Activated naive CD8-positive, alpha-beta T cell treated with anti-CD3 and anti-CD28 coated beads, Interleukin-2, amount 10 ng/mL, durations not matched to agents 7 days and 5 days (primary cell): Measurements from ENCODE around the gene MACROD2. TPM values are rescaled to one million over a fixed set of nuclear protein-coding genes. Genes with fewer than 3 reads are reported as not detected.

Source experiments
- ATAC-seq: fragments of 150-1000 bp; cut with Tn5 transposase; one replicate; pipeline ENCODE4 v1.10.0; 2021; ENCODE audit warnings: low read depth, moderate library complexity
- POLR2A ChIA-PET: fragments of 350-600 bp; sonication (Branson Sonifier 250); formaldehyde crosslinking; loops from one replicate; lab custom pipeline; 2021; ENCODE audit warnings: antibody characterized with exemption; lab: Charles Lee
- DNase-seq: peaks from one replicate; pipeline ENCODE4 v3.0.0; 2021
- H3K27ac Mint-ChIP-seq: one replicate; pipeline ENCODE4 v1.8.0; 2022; ENCODE audit warnings: mild to moderate bottlenecking, mixed read lengths
- H3K27me3 Mint-ChIP-seq: one replicate; pipeline ENCODE4 v1.8.0; 2022; ENCODE audit warnings: mild to moderate bottlenecking, moderate library complexity, mixed read lengths
- H3K36me3 Mint-ChIP-seq: one replicate; pipeline ENCODE4 v1.8.0; 2021; ENCODE audit warnings: mild to moderate bottlenecking, mixed read lengths
- H3K4me1 Mint-ChIP-seq: one replicate; pipeline ENCODE4 v1.8.0; 2021; ENCODE audit warnings: mixed read lengths
- H3K4me3 Mint-ChIP-seq: one replicate; pipeline ENCODE4 v1.8.0; 2022; ENCODE audit warnings: mild to moderate bottlenecking, moderate library complexity, mixed read lengths
- H3K9me3 Mint-ChIP-seq: one replicate; pipeline ENCODE4 v1.8.0; 2021; ENCODE audit warnings: mixed read lengths
- total RNA-seq, 2 experiments: library from RNA; stranded (reverse); gene quantifications; one replicate each; pipeline ENCODE4 v1.2.3, GENCODE V29; 2021

Gene MACROD2
- total RNA-seq, 2 experiments from 2014 or later: not detected

DNA sequence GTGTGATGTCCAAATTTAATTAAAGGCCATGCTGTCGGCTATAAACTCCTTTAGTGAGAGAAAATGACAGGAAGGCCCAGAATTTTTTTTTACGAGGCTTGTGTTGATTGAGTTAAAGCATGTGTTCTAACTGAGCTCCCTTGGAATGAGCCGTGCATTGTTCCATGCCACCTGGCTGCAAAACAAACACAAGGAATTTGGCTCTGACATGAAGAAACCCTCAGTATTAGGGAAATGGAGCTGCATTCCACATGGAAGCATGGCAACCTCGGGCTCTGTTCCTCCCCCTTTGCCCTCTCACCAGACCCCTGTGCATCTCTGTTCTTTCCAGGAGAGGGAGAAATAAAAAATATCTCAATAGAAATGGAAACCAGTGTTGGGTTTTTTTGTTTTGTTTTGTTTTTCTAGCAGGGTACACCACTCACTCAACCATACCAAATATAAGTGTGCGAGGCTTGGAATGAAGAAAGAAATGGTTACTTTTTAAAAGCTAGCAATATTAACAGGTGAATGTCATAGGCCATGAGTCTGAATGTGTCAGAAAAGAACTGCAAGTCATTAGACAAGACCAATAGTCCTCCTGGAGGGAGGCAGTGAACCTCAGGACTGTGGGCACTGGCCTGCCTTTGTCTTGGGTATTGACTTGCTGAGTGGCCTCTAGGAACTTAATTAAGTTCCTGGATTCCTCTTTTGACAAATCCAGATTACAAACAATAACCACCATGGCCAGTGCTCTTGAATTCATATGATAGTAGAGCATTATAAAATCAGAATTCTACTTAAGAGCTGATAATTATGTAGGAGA lies 1642.8 kb downstream of the MACROD2 start:
- no peak for DNase-seq
- Mint-ChIP-seq H3K4me3 (no peak overlapping the region), H3K4me1 (no peaks in the 10 kb centered on the region), H3K36me3 (no peaks in the 10 kb centered on the region), H3K9me3 (peaks cover 6% of the 10 kb centered on the region), H3K27ac (no peak overlapping the region), H3K27me3 (no peaks in the 10 kb centered on the region)
- ATAC-seq: no peak
- POLR2A ChIA-PET: no interaction called here

DNA sequence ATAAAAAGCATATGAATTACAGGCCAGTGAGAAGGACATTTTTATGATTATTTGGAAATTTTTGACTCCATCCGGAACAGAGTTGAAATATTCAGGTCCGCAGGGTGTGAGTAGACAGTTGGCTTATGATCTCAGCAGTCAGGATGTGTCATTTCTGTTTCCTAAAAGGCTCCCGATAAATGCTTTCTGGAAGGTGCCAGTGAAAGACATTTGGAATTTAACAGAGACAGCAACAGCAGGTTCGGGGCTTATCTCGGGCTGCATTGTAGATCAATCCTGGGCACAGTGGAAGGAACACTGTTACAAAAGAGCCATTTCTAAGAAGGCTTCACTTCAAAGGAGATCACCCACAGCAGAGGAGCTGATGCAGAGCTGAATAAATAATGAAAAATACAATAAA lies 1643.5 kb downstream of the MACROD2 start:
- Mint-ChIP-seq H3K4me3 (no peak overlapping the region), H3K27me3 (no peaks in the 10 kb centered on the region), H3K9me3 (peaks cover 7% of the 10 kb centered on the region), H3K27ac (no peak overlapping the region), H3K36me3 (no peaks in the 10 kb centered on the region), H3K4me1 (no peaks in the 10 kb centered on the region)
- POLR2A ChIA-PET: no interaction called here
- ATAC-seq (no peak), DNase-seq (no peak)

GRCh38 chr20:15639839-15640238 lies 1644.5 kb downstream of the MACROD2 start:
- Mint-ChIP-seq H3K27me3 (no peaks in the 10 kb centered on the region), H3K4me1 (no peaks in the 10 kb centered on the region)
- no peak for ATAC-seq

DNA sequence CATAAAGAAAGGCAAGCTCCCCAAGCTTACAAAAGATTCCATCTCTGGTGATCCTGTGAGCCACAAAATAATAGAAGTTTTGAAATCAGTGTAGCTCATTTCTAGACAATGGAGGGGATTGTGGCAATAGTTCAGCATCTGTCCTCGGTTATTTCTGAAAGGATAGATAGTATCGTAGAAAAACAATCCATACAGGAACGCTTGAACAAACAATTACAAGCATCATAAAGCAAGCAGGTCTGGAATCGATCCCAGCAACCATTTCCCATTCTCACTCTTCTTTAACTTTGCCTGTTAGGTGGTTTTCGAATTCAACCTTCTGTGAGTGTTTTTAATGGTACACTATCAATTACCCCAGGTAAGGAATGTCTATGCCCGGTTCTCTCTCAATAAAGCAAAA lies 1646.8 kb downstream of the MACROD2 start:
- Mint-ChIP-seq H3K4me1 (no peaks in the 10 kb centered on the region), H3K27me3 (no peaks in the 10 kb centered on the region), H3K27ac (no peak overlapping the region), H3K36me3 (no peaks in the 10 kb centered on the region), H3K4me3 (no peak overlapping the region), H3K9me3 (peaks cover 3% of the 10 kb centered on the region)
- DNase-seq (no peak), ATAC-seq (no peak)
- POLR2A ChIA-PET: no interaction called here

More at GRCh38 chr20:15639839-15640238, 1644.5 kb downstream of the MACROD2 start:
- Mint-ChIP-seq H3K27ac (no peak overlapping the region), H3K4me3 (no peak overlapping the region), H3K36me3 (no peaks in the 10 kb centered on the region), H3K9me3 (peaks cover 7% of the 10 kb centered on the region)
- POLR2A ChIA-PET: no interaction called here
- DNase-seq: no peak

DNA sequence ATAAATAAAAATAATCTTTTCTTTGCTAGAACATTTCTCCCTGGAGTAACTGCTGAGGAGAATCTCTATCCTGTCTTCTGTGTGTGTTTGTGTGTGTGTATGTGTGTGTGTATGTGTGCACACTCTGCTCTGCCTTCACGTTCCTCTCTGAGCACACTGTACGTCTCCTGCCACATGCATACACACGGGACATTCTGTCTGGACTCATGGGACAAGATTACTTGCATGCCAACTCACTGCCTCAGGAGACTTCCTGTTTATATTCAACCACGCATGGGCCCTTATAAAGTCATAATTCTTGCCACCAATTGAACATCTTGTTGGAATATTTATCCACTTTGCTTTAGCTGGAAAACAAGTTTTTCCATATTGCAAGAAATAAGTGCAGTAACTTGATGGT lies 1647.4 kb downstream of the MACROD2 start:
- POLR2A ChIA-PET: no interaction called here
- peaks cover 3% of the 10 kb centered on the region for H3K9me3 Mint-ChIP-seq
- no peaks in the 10 kb centered on the region for H3K4me1 Mint-ChIP-seq
- no peak overlapping the region for H3K27ac Mint-ChIP-seq
- no peaks in the 10 kb centered on the region for H3K36me3 Mint-ChIP-seq
- H3K4me3 Mint-ChIP-seq: no peak overlapping the region
- ATAC-seq (no peak), DNase-seq (no peak)
- no peaks in the 10 kb centered on the region for H3K27me3 Mint-ChIP-seq

DNA sequence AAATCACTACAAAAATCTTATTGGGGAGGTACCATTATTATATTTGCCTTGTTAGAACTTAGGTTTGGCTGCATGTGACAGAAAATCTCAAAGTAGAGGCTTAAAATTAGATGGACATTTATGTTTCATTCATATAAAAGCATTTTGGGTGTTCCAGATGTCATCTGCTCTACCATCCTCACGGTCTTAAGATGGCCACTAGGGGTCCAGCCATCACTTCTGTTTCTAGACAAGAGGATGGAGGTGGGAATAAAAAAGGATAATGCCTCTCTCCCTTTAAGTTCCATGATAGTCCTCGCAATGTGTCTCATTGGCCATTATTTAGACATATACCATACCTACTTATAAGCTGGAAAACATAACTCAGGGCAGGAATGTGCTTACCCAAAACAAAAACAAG lies 1648.4 kb downstream of the MACROD2 start:
- H3K4me3 Mint-ChIP-seq: no peak overlapping the region
- no peak overlapping the region for H3K27ac Mint-ChIP-seq
- no peak for ATAC-seq
- no peaks in the 10 kb centered on the region for H3K27me3 Mint-ChIP-seq
- peaks cover 3% of the 10 kb centered on the region for H3K9me3 Mint-ChIP-seq
- H3K4me1 Mint-ChIP-seq: no peaks in the 10 kb centered on the region
- no peaks in the 10 kb centered on the region for H3K36me3 Mint-ChIP-seq
- POLR2A ChIA-PET: no interaction called here
- no peak for DNase-seq

DNA sequence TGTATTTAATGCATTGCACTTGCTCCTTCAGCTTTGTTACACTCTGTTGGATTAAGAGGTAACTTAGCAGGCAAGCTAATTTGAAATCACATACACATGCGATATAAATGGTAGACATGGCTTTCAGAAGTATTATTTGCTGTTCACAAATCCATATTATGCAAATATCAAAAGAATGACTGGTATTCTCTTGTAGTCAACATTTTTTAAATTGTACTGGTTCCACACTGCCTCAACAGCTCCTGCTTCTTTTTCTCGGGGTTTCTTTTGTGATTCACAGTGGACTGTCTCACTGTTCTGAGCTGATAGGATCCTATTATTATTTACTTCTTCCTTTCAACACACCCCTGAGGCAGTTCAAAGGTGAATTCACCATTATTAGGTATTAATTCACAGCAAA lies 1650.5 kb downstream of the MACROD2 start:
- POLR2A ChIA-PET: no interaction called here
- H3K9me3 Mint-ChIP-seq: peaks cover 3% of the 10 kb centered on the region
- no peaks in the 10 kb centered on the region for H3K4me1 Mint-ChIP-seq
- H3K27me3 Mint-ChIP-seq: no peaks in the 10 kb centered on the region
- ATAC-seq (no peak), DNase-seq (no peak)
- H3K4me3 Mint-ChIP-seq: no peak overlapping the region
- H3K27ac Mint-ChIP-seq: no peak overlapping the region
- no peaks in the 10 kb centered on the region for H3K36me3 Mint-ChIP-seq

DNA sequence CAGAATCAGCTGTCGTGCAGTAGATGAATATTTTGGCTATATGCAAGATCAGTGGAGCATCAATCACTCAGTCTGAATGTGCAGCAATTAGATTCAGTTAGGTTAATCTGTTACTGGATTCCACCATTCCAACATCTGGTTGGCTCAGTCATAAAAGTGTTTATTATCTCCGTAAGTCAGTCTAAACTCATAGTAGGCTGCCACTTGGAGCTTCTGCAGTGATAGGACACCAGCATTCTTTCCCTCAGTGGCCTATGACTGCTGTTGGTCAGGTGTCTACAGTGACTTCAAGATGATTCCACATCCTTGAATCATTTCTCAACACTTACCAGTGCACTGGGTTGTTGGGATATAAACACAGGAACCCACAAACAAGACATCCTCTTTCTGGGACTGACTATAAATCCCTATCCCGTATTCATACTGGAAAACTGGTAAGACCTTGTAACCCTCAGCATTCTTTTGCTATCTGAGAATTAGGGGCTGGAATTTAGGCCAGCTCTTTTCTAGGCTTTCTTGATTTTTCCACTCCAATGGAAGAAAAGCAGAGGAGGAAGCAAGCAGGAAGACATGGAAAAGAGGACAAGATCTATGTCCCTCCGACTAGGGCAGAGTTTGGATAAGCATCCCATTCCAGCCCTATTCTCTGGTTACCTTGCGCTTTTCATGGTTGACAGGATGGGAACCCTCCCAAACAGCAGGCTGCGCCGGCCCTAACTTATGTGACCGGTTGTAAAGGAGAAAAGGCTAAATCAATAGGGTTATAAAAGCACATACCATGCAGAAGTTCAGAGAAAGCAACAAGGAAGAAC lies 1658.3 kb downstream of the MACROD2 start:
- H3K27ac Mint-ChIP-seq: no peak overlapping the region
- no peaks in the 10 kb centered on the region for H3K36me3 Mint-ChIP-seq
- no peaks in the 10 kb centered on the region for H3K4me1 Mint-ChIP-seq
- DNase-seq: no peak
- H3K27me3 Mint-ChIP-seq: no peaks in the 10 kb centered on the region
- H3K4me3 Mint-ChIP-seq: no peak overlapping the region
- POLR2A ChIA-PET: no interaction called here
- ATAC-seq: no peak
- H3K9me3 Mint-ChIP-seq: no peaks in the 10 kb centered on the region

DNA sequence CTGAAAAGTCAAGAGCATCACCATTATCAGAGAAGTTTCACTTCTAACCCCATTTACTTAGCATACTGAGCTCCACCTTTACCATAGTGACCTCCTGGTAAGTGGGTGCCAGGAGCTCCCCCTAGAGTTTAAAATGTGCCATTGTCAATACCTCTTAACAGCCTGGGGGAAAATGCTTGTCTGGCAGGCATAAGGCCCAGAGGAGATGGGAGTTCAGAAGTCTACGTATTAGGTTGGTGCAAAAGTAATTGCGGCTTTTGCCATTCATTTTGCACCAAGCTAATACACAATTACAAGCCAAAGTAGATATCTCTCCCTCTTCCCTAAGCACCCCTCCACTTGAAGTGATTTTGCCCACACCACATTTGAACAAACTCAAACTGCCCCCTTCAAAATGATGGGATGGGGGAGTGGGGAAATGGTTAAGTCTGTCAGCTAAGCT lies 1658.9 kb downstream of the MACROD2 start:
- Mint-ChIP-seq H3K4me3 (no peak overlapping the region), H3K27me3 (no peaks in the 10 kb centered on the region), H3K9me3 (peaks cover under 1% of the 10 kb centered on the region), H3K27ac (no peak overlapping the region), H3K4me1 (no peaks in the 10 kb centered on the region), H3K36me3 (no peaks in the 10 kb centered on the region)
- POLR2A ChIA-PET: no interaction called here
- ATAC-seq (no peak), DNase-seq (no peak)

GRCh38 chr20:15655295-15655874 lies 1660.1 kb downstream of the MACROD2 start:
- Mint-ChIP-seq H3K27me3 (no peaks in the 10 kb centered on the region), H3K36me3 (no peaks in the 10 kb centered on the region), H3K4me3 (no peak overlapping the region), H3K27ac (no peak overlapping the region), H3K4me1 (no peaks in the 10 kb centered on the region), H3K9me3 (peaks cover 1% of the 10 kb centered on the region)
- POLR2A ChIA-PET: no interaction called here
- DNase-seq (no peak), ATAC-seq (no peak)

GRCh38 chr20:15656124-15656523 lies 1660.8 kb downstream of the MACROD2 start:
- H3K4me3 Mint-ChIP-seq: no peak overlapping the region
- no peak overlapping the region for H3K27ac Mint-ChIP-seq
- DNase-seq (no peak), ATAC-seq (no peak)
- H3K4me1 Mint-ChIP-seq: no peaks in the 10 kb centered on the region
- H3K36me3 Mint-ChIP-seq: no peaks in the 10 kb centered on the region
- POLR2A ChIA-PET: no interaction called here
- H3K9me3 Mint-ChIP-seq: peaks cover 1% of the 10 kb centered on the region
- no peaks in the 10 kb centered on the region for H3K27me3 Mint-ChIP-seq

DNA sequence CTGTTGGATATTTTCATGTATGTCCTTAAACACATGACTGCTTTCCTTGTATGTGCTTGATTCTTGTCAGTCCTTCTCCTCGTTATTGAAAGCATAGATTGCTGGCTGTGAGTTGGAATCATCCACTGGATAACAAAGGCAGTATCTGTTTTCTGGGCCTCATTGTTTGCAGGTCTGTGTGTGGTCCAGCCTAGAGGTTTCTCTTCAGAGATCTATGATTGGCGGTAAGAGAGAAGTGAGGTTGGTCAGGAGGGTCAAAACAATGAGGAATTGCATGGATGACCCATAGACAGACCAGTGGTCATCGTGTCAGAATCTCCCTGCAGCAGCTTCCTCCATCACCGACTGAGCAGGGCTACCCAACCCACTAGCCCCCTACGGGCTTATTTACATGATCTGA lies 1663.0 kb downstream of the MACROD2 start:
- no peak for ATAC-seq
- Mint-ChIP-seq H3K4me1 (no peaks in the 10 kb centered on the region), H3K27me3 (no peaks in the 10 kb centered on the region), H3K27ac (no peak overlapping the region), H3K9me3 (peaks cover 1% of the 10 kb centered on the region), H3K4me3 (no peak overlapping the region), H3K36me3 (no peaks in the 10 kb centered on the region)
- POLR2A ChIA-PET: no interaction called here
- no peak for DNase-seq

DNA sequence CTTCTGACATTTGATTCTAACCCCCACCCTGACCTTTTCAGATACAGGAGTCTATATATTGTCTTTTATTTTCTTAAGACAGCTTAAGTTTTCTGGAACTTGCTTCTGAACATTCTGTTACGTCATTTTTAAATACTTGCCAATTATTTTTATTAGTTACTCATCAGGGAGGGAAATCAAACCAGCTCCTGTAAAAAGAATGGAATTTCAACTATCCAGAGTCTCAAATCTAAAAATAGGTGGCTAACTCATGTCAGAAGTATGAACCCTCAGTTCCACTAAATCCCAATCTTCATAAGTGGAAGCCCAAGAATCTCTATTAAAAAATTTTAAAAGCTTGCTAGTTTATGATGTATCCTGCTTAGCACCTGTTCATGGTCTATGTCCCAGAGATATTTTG lies 1677.9 kb downstream of the MACROD2 start:
- H3K9me3 Mint-ChIP-seq: peaks cover 7% of the 10 kb centered on the region
- no peaks in the 10 kb centered on the region for H3K27me3 Mint-ChIP-seq
- no peaks in the 10 kb centered on the region for H3K4me1 Mint-ChIP-seq
- POLR2A ChIA-PET: no interaction called here
- H3K4me3 Mint-ChIP-seq: no peak overlapping the region
- no peaks in the 10 kb centered on the region for H3K36me3 Mint-ChIP-seq
- H3K27ac Mint-ChIP-seq: no peak overlapping the region
- no peak for DNase-seq
- no peak for ATAC-seq
